ENCODE results near the gene BAG3.

DNA sequence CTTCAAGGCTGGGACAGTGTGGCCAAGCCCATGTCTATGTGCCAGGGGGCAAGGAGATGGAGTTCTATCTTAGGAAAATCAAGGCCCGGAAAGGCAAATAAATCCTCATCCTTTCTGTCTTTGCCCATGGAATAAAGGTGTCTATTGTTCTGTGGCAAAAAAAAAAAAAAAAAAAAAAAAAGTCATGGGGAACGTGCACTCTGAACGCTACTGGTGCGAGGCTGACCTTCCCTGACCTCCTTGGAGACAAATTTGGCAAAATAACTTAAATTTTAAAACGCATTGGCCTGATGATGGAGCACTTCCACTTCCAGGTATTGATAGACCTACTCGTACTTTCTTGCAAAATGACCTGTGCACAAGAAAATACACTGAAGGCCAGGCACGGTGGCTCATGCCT, 12.2 kb upstream of the BAG3 start:
- TF ChIP-seq EP300 (IDR thresholded peaks at IDR 0.05; ENCODE audit: borderline replicate concordance in 1 of 2, low read depth in 2 of 2, low read length in 2 of 2) (no peak), BACH1 (IDR thresholded peaks at IDR 0.05; ENCODE audit: low read length) (no peak), ZNF274 (IDR thresholded peaks at IDR 0.05; ENCODE audit: borderline replicate concordance, extremely low read depth, low read length) (no peak), FOSL1 (IDR thresholded peaks at IDR 0.05; ENCODE audit: insufficient read depth, low read depth, low read length) (no peak), SUZ12 (IDR thresholded peaks at IDR 0.05; ENCODE audit: low read length) (no peak), BRCA1 (IDR thresholded peaks at IDR 0.05; ENCODE audit: low read depth, low read length) (no peak), CHD1 (IDR thresholded peaks at IDR 0.05; ENCODE audit: low read depth, low read length) (no peak), RBBP5 (IDR thresholded peaks at IDR 0.05; ENCODE audit: borderline replicate concordance, low read depth, low read length) (no peak), SP2 (IDR thresholded peaks at IDR 0.05; ENCODE audit: low read length) (no peak), RFX5 (IDR thresholded peaks at IDR 0.05; ENCODE audit: borderline replicate concordance, low read depth, low read length) (no peak), EZH2 (IDR thresholded peaks at IDR 0.05; ENCODE audit: low read depth, low read length, severe bottlenecking) (no peak)
- TF ChIP-seq, protein P1, sequence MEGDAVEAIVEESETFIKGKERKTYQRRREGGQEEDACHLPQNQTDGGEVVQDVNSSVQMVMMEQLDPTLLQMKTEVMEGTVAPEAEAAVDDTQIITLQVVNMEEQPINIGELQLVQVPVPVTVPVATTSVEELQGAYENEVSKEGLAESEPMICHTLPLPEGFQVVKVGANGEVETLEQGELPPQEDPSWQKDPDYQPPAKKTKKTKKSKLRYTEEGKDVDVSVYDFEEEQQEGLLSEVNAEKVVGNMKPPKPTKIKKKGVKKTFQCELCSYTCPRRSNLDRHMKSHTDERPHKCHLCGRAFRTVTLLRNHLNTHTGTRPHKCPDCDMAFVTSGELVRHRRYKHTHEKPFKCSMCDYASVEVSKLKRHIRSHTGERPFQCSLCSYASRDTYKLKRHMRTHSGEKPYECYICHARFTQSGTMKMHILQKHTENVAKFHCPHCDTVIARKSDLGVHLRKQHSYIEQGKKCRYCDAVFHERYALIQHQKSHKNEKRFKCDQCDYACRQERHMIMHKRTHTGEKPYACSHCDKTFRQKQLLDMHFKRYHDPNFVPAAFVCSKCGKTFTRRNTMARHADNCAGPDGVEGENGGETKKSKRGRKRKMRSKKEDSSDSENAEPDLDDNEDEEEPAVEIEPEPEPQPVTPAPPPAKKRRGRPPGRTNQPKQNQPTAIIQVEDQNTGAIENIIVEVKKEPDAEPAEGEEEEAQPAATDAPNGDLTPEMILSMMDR (IDR thresholded peaks at IDR 0.05; ENCODE audit: control extremely low read depth in 1 of 3, insufficient read depth in 1 of 3, low read depth in 1 of 3, low read length in 3 of 3), result no peak

Data from H1 (cell line).